ENCODE data around the gene SLC26A11. TPM values are rescaled to one million over a fixed set of nuclear protein-coding genes. Genes with fewer than 3 reads are reported as not detected.

The SLC26A11 gene
- total and polyA plus RNA-seq, 2 of the 13 experiments (the other 11 are each of a cell fraction or from before 2014, with no cell fraction given), result 8.7 to 13.2 TPM

DNA sequence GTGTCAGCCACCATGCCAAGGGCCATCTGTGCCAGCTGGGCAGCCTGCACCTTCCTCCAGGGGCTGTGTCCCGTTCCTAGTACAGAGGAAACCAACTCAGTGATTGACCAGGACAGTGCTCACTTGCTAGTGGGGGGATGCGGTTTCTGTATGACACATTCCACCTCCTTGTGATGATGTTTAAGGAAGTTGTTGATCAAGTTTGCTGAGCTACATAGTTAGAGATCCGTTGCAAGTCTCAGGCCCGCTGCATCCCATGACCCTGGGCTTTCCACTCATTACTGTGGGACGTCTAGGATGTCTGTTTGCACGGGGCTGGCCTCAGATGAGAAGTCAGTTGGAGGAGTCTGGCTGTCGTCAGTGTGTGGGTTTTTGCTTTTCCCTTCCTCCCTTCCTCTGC, 74.0 kb downstream of the SLC26A11 start:
- DNase-seq (ENCODE audit: low spot score) (no peak), FAIRE-seq (no peak), ATAC-seq (no peak)
- H3K27me3 ChIP-seq (ENCODE audit: control insufficient read depth in 1 of 2, insufficient read depth in 2 of 2, low read length in 2 of 2), result no peaks in the 10 kb centered on the region
- ChIA-PET CTCF (ENCODE audit: low intra/inter-chr PET ratio, low total read pairs) (no interaction called here), POLR2A (no interaction called here)
- H3K79me2 ChIP-seq (ENCODE audit: insufficient read depth, low read length), result no peaks in the 10 kb centered on the region
- H3K4me3 ChIP-seq (replicated peaks in 1 of 3; ENCODE audit: insufficient read depth in 1 of 3, low read depth in 2 of 3, low read length in 3 of 3), result no peak overlapping the region
- no peak overlapping the region for H3K9ac ChIP-seq (ENCODE audit: insufficient read depth, low read depth, low read length)
- 97% methylated on average over 7 of the region's 7 CpGs for WGBS (ENCODE audit: low lambda C conversion rate)
- H3K9me3 ChIP-seq (ENCODE audit: low read length), result no peaks in the 10 kb centered on the region
- no peak for TF ChIP-seq SAP130 (CRISPR knock-in tag; IDR thresholded peaks at IDR 0.05; ENCODE audit: low read depth)
- no peak for TF ChIP-seq ZUFSP (CRISPR knock-in tag; IDR thresholded peaks at IDR 0.05; ENCODE audit: borderline replicate concordance)
- H3K36me3 ChIP-seq (replicated peaks in 1 of 2; ENCODE audit: control insufficient read depth in 1 of 2, insufficient read depth in 2 of 2, low read length in 2 of 2), result peaks cover 42 to 71% of the 10 kb centered on the region in 2 experiments
- BruUV-seq (replicated peaks), result no TSS peak
- H4K20me1 ChIP-seq (ENCODE audit: insufficient read depth, low read length), result no peaks in the 10 kb centered on the region
- no peak overlapping the region for H3K4me2 ChIP-seq (ENCODE audit: low read depth, low read length)
- H3K4me1 ChIP-seq (ENCODE audit: insufficient read depth, low read length), result peaks cover 14% of the 10 kb centered on the region
- in situ Hi-C loops (cut with HindIII; ENCODE audit: extremely low pct_ligation_motif_present, low pct_unique_long_range_greater_than_20kb) (no loop called here), intact Hi-C loops (cut with micrococcal nuclease; ENCODE audit: unreplicated experiment) (no loop called here)
- no peak overlapping the region for H3K27ac ChIP-seq (ENCODE audit: extremely low read length, insufficient read depth, low read length)
- no peak overlapping the region for H2AFZ ChIP-seq (ENCODE audit: low read length)

GRCh38 chr17:80294653-80295052, 74.4 kb downstream of the SLC26A11 start:
- intact Hi-C loops (cut with micrococcal nuclease; ENCODE audit: unreplicated experiment), result no loop called here
- no peak for ATAC-seq
- Histone ChIP-seq H3K27ac (ENCODE audit: extremely low read length, insufficient read depth, low read length) (no peak overlapping the region), H3K79me2 (ENCODE audit: insufficient read depth, low read length) (no peaks in the 10 kb centered on the region), H3K4me2 (ENCODE audit: low read depth, low read length) (no peak overlapping the region), H3K4me1 (ENCODE audit: insufficient read depth, low read length) (peaks cover 14% of the 10 kb centered on the region), H3K9me3 (ENCODE audit: low read length) (no peaks in the 10 kb centered on the region), H3K4me3 (replicated peaks in 1 of 3; ENCODE audit: insufficient read depth in 1 of 3, low read depth in 2 of 3, low read length in 3 of 3) (no peak overlapping the region), H3K27me3 (ENCODE audit: control insufficient read depth in 1 of 2, insufficient read depth in 2 of 2, low read length in 2 of 2) (no peaks in the 10 kb centered on the region), H4K20me1 (ENCODE audit: insufficient read depth, low read length) (no peaks in the 10 kb centered on the region), H2AFZ (ENCODE audit: low read length) (no peak overlapping the region), H3K36me3 (replicated peaks in 1 of 2; ENCODE audit: control insufficient read depth in 1 of 2, insufficient read depth in 2 of 2, low read length in 2 of 2) (peaks cover 42 to 67% of the 10 kb centered on the region in 2 experiments), H3K9ac (ENCODE audit: insufficient read depth, low read depth, low read length) (no peak overlapping the region)
- in situ Hi-C loops (cut with HindIII; ENCODE audit: extremely low pct_ligation_motif_present, low pct_unique_long_range_greater_than_20kb), result no loop called here
- WGBS (ENCODE audit: low lambda C conversion rate), result 93% methylated on average over 5 of the region's 6 CpGs
- ChIA-PET CTCF (ENCODE audit: low intra/inter-chr PET ratio, low total read pairs) (no interaction called here), POLR2A (no interaction called here)
- FAIRE-seq, result no peak
- BruUV-seq (replicated peaks), result no TSS peak
- no peak for DNase-seq (ENCODE audit: low spot score)
- TF ChIP-seq, protein P1, sequence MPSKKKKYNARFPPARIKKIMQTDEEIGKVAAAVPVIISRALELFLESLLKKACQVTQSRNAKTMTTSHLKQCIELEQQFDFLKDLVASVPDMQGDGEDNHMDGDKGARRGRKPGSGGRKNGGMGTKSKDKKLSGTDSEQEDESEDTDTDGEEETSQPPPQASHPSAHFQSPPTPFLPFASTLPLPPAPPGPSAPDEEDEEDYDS (CRISPR knock-in tag; IDR thresholded peaks at IDR 0.05), result no peak
- no peak for TF ChIP-seq POLR2A (IDR thresholded peaks at IDR 0.05; ENCODE audit: insufficient read depth in 1 of 2, low read depth in 2 of 2, low read length in 2 of 2)
- no peak for TF ChIP-seq ZNF383 (CRISPR knock-in tag; IDR thresholded peaks at IDR 0.05; ENCODE audit: borderline replicate concordance)
- no peak for TF ChIP-seq ZNF607 (CRISPR knock-in tag; IDR thresholded peaks at IDR 0.05; ENCODE audit: borderline replicate concordance)
- TF ChIP-seq FLYWCH1 (CRISPR knock-in tag; IDR thresholded peaks at IDR 0.05), result no peak
- TF ChIP-seq ESRRA (CRISPR knock-in tag; IDR thresholded peaks at IDR 0.05; ENCODE audit: low read depth), result no peak
- no peak for TF ChIP-seq ZNF7 (CRISPR knock-in tag; IDR thresholded peaks at IDR 0.05)
- TF ChIP-seq, protein P2, sequence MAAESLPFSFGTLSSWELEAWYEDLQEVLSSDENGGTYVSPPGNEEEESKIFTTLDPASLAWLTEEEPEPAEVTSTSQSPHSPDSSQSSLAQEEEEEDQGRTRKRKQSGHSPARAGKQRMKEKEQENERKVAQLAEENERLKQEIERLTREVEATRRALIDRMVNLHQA (CRISPR knock-in tag; IDR thresholded peaks at IDR 0.05), result no peak
- no peak for TF ChIP-seq PBX3 (CRISPR knock-in tag; IDR thresholded peaks at IDR 0.05; ENCODE audit: borderline replicate concordance)
- no peak for TF ChIP-seq MLLT10 (CRISPR knock-in tag; IDR thresholded peaks at IDR 0.05)
- TF ChIP-seq THAP11 (CRISPR knock-in tag; IDR thresholded peaks at IDR 0.05), result no peak
- no peak for TF ChIP-seq SIN3A (IDR thresholded peaks at IDR 0.05; ENCODE audit: borderline replicate concordance, low read depth, low read length)

Measured in HepG2 (cell line).